ENCODE measurements around the gene CST11. TPM values are rescaled to one million over a fixed set of nuclear protein-coding genes. Genes with fewer than 3 reads are reported as not detected.
"Not testable (repeated sequence)": the region's sequence is repeated elsewhere in the genome, so short reads cannot be mapped to it uniquely, and the experiment has no call there.

CST11 gene
- total RNA-seq, 1 donor, result not detected

DNA sequence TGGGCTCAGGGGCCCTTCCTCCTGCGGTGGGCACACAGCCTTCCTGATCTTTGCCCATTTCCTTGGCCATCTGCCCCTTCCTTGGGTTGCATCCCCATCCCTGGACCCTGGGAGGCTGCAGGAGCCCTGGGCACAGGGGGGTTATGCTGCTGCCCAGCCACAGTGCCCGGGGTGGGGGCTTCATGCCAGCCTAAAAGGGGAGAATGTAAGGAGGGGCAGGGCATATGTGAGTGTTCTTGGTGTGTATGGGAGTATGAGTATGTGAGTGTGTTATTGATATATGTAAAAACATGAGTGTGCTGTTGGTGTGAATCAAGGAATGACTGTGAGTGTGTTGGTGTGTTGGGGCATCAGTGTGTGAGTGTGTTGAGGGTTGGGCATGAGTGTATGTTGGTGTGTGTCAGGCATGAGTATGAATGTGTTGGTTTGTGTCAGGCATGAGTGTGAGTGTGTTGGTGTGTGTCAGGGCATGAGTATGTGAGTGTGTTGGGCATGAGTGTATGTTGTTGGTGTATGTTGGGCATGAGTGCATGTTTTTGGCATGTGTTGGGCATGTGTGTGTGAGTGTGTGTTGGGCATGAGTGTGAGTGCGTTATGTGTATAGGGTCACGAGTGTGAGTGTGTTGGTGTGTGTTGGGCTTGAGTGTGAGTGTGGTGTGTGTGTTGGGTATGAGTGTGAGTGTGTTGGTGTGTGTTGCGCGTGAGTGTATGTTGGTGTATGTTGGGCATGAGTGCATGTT, 23.5 kb upstream of the CST11 start:
- no peaks in the 10 kb centered on the region for H3K79me2 ChIP-seq (ENCODE audit: insufficient read depth, low read length)
- H3K4me3 ChIP-seq (ENCODE audit: insufficient read depth, low read length), result no peak overlapping the region
- H2AFZ ChIP-seq (ENCODE audit: low read length), result no peak overlapping the region
- no peaks in the 10 kb centered on the region for H4K20me1 ChIP-seq (ENCODE audit: insufficient read depth, low read length)
- no peaks in the 10 kb centered on the region for H3K9me3 ChIP-seq (ENCODE audit: low read depth, low read length)
- H3K27ac ChIP-seq (ENCODE audit: low read depth, low read length), result no peak overlapping the region
- TF ChIP-seq, protein P1, sequence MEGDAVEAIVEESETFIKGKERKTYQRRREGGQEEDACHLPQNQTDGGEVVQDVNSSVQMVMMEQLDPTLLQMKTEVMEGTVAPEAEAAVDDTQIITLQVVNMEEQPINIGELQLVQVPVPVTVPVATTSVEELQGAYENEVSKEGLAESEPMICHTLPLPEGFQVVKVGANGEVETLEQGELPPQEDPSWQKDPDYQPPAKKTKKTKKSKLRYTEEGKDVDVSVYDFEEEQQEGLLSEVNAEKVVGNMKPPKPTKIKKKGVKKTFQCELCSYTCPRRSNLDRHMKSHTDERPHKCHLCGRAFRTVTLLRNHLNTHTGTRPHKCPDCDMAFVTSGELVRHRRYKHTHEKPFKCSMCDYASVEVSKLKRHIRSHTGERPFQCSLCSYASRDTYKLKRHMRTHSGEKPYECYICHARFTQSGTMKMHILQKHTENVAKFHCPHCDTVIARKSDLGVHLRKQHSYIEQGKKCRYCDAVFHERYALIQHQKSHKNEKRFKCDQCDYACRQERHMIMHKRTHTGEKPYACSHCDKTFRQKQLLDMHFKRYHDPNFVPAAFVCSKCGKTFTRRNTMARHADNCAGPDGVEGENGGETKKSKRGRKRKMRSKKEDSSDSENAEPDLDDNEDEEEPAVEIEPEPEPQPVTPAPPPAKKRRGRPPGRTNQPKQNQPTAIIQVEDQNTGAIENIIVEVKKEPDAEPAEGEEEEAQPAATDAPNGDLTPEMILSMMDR (IDR thresholded peaks at IDR 0.05; ENCODE audit: extremely low read depth, low read depth, low read length), result no peak
- no peaks in the 10 kb centered on the region for H3K36me3 ChIP-seq (ENCODE audit: insufficient read depth, low read length)
- no peak for DNase-seq (ENCODE audit: insufficient read length, low spot score, missing footprints)
- H3K4me1 ChIP-seq (ENCODE audit: insufficient read depth, low read length), result no peaks in the 10 kb centered on the region
- no peaks in the 10 kb centered on the region for H3K27me3 ChIP-seq (ENCODE audit: insufficient read depth, low read length)
- H3K4me2 ChIP-seq (ENCODE audit: insufficient read depth, low read length), result no peak overlapping the region

DNA sequence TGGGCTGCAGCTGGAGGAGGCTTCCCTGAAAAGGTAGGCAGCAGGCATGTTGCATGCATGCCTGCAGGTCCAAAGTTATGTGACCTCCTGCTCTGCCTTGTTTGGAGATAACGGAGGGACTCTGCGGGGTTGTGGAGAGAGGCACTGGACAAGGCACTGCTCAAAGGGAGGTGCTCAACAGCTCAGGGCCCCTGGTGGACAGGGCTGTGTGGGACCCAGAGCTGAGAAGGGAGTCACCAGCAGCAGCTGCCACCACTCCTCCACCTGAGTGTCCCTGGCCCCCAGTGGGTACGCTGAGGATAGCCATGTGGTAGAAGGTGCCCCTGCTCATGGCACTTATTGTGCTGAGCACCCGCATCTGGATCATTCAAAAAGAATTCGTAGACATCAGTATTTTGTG, 22.7 kb upstream of the CST11 start:
- Histone ChIP-seq H3K27ac (ENCODE audit: low read depth, low read length) (no peak overlapping the region), H3K27me3 (ENCODE audit: insufficient read depth, low read length) (no peaks in the 10 kb centered on the region), H3K4me3 (ENCODE audit: insufficient read depth, low read length) (no peak overlapping the region), H3K36me3 (ENCODE audit: insufficient read depth, low read length) (no peaks in the 10 kb centered on the region), H2AFZ (ENCODE audit: low read length) (no peak overlapping the region), H3K4me2 (ENCODE audit: insufficient read depth, low read length) (no peak overlapping the region), H3K9me3 (ENCODE audit: low read depth, low read length) (no peaks in the 10 kb centered on the region), H3K4me1 (ENCODE audit: insufficient read depth, low read length) (no peaks in the 10 kb centered on the region), H4K20me1 (ENCODE audit: insufficient read depth, low read length) (no peaks in the 10 kb centered on the region), H3K79me2 (ENCODE audit: insufficient read depth, low read length) (no peaks in the 10 kb centered on the region)
- TF ChIP-seq, protein P1 (IDR thresholded peaks at IDR 0.05; ENCODE audit: extremely low read depth, low read depth, low read length), result no peak
- DNase-seq (ENCODE audit: insufficient read length, low spot score, missing footprints), result no peak

DNA sequence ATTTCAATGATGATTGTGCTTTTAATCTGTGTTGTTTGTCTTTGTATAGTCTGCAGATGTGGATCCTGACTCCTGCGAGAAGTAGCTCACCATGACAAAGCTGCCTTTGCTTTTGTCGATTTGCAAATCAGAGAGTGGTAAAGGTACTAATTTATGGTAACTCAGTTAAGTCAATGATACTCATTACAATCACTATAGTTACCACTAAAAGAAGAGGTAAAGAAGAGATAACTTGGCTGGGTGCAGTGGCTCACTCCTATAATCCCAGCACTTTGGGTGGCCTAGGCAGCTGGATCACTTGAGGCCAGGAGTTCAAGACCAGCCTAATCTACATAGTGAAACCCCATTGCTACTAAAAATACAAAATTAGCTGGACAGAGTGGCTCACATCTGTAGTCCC, 20.6 kb upstream of the CST11 start:
- H4K20me1 ChIP-seq (ENCODE audit: insufficient read depth, low read length); H3K27me3 ChIP-seq (ENCODE audit: insufficient read depth, low read length); DNase-seq (ENCODE audit: insufficient read length, low spot score, missing footprints): not testable (repeated sequence)

DNA sequence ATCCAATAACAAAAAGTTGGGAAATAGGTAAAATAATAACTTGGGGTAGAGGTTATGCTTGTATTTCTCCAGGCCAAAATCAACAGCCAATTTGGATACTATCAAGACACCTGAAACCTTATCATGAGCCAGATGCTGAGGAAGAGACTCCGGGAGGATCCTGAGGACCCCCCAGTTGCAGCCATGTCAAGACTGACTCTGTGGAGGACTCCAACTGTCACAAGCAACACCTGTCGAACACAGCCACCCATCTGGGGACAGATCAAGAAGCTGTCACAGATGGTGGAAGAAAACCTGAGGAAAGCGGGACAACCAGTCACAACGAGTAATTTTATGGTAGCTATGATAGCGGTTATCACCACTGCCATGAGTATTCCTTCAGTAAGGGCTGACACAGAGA, 19.6 kb upstream of the CST11 start:
- not testable (repeated sequence) for DNase-seq (ENCODE audit: insufficient read length, low spot score, missing footprints); H3K9me3 ChIP-seq (ENCODE audit: low read depth, low read length); H4K20me1 ChIP-seq (ENCODE audit: insufficient read depth, low read length); H2AFZ ChIP-seq (ENCODE audit: low read length); H3K36me3 ChIP-seq (ENCODE audit: insufficient read depth, low read length); H3K79me2 ChIP-seq (ENCODE audit: insufficient read depth, low read length); H3K4me1 ChIP-seq (ENCODE audit: insufficient read depth, low read length); H3K4me3 ChIP-seq (ENCODE audit: insufficient read depth, low read length); H3K27ac ChIP-seq (ENCODE audit: low read depth, low read length); H3K27me3 ChIP-seq (ENCODE audit: insufficient read depth, low read length); H3K4me2 ChIP-seq (ENCODE audit: insufficient read depth, low read length)

More for the DNA sequence above, 20.6 kb upstream of the CST11 start:
- H3K4me2 ChIP-seq (ENCODE audit: insufficient read depth, low read length); H3K4me3 ChIP-seq (ENCODE audit: insufficient read depth, low read length); H3K9me3 ChIP-seq (ENCODE audit: low read depth, low read length); H3K4me1 ChIP-seq (ENCODE audit: insufficient read depth, low read length); H3K36me3 ChIP-seq (ENCODE audit: insufficient read depth, low read length); H3K79me2 ChIP-seq (ENCODE audit: insufficient read depth, low read length); H3K27ac ChIP-seq (ENCODE audit: low read depth, low read length); H2AFZ ChIP-seq (ENCODE audit: low read length): not testable (repeated sequence)

DNA sequence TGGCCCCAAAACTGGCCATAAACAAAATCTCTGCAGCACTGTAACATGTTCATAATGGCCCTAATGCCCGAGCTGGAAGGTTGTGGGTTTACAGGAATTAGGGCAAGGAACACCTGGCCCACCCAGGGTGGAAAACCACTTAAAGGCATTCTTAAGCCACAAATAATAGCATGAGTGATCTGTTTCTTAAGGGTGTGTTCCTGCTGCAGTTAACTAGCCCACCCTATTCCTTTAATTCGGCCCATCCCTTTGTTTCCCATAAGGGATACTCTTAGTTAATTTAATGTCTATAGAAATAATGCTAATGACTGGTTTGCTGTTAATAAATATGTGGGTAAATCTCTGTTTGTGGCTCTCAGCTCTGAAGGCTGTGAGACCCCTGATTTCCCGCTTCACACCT, 14.3 kb upstream of the CST11 start:
- H3K27me3 ChIP-seq (ENCODE audit: insufficient read depth, low read length); H3K9me3 ChIP-seq (ENCODE audit: low read depth, low read length); H3K79me2 ChIP-seq (ENCODE audit: insufficient read depth, low read length); H2AFZ ChIP-seq (ENCODE audit: low read length); H3K27ac ChIP-seq (ENCODE audit: low read depth, low read length); DNase-seq (ENCODE audit: insufficient read length, low spot score, missing footprints); H3K4me2 ChIP-seq (ENCODE audit: insufficient read depth, low read length); H3K36me3 ChIP-seq (ENCODE audit: insufficient read depth, low read length); H4K20me1 ChIP-seq (ENCODE audit: insufficient read depth, low read length); H3K4me3 ChIP-seq (ENCODE audit: insufficient read depth, low read length); H3K4me1 ChIP-seq (ENCODE audit: insufficient read depth, low read length): not testable (repeated sequence)
